GM18873 (cell line): ENCODE results near the gene CDC23.
"Not testable (repeated sequence)": the region's sequence is repeated elsewhere in the genome, so short reads cannot be mapped to it uniquely, and the experiment has no call there.

Experiments
- ATAC-seq: cut with Tn5 transposase; IDR thresholded peaks from one replicate; pipeline ENCODE4 v1.9.1; 2021; ENCODE audit warnings: mild to moderate bottlenecking, moderate library complexity, moderate number of reproducible peaks; ENCODE audit not compliant: unreplicated experiment, low FRiP score

Gene CDC23

DNA sequence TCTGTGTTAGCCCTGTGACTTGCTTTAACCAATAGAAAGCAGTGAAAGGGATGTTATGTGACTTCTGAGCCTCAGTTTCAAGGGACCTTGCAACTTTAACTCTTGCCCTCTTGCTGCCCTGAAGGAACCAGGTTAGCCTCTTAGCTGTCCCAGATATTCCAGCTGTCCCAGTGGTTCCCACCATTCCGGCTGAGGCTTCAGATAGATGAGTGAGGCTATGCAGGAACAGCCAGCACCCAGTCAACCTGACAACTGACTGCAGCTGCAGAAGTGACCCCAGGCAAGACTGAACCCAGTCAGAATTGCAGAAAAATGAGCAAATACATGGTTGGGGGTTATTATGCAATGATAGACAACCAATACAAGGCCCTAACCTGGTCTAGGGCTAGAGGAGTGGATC, 10.4 kb upstream of the CDC23 start:
- ATAC-seq = no peak

DNA sequence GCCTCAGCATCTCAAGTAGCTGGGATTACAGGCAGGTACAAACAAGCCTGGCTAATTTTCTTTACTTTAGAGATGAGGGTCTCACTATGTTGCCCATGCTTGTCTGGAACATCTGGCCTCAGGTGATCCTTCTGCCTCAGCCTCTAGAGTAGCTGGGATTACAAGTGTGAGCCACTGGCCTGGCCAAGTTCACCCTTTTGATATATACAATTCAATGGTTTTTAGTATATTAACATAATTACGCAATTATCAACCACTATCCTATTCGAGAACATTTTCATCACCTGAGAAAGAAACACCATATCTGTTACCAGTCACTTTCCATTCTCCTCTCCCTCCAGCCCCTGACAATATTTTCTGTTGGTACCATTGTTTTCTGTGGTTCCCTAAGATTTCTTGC, 3.7 kb upstream of the CDC23 start:
- ATAC-seq = no peak

DNA sequence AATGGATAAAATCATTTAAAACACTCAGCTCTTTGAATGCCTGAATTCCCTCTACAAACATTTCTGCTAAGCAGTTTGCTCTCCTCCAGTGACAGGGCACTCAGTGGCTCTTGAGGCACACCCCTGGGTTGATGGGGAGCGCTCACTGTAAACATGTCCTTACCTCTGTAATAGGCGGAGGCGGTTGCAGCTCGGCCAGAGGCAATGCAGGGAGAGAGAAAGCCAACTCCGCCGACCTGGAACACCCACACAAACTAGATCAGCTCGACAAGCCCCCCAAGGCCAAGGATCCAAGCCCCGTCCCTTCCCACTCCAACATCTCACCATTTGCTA, 329 bp downstream of the CDC23 start:
- ATAC-seq = peak; percentile 8

DNA sequence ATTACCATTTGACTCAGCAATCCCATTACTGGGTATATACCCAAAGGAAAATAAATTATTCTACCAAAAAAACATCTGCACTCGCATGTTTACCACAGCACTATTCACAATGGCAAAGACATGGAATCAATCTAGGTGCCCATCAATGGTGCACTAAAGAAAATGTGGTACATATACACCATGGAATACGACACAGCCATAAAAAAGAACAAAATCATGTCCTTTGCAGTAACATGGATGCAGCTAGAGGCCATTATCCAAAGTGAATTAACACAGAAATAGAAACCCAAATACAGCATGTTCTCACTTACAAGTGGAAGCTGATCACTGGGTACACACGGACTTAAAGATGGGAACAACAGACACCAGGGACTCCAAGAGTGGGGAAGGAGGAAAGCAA, 2.1 kb downstream of the CDC23 start:
- no peak for ATAC-seq

DNA sequence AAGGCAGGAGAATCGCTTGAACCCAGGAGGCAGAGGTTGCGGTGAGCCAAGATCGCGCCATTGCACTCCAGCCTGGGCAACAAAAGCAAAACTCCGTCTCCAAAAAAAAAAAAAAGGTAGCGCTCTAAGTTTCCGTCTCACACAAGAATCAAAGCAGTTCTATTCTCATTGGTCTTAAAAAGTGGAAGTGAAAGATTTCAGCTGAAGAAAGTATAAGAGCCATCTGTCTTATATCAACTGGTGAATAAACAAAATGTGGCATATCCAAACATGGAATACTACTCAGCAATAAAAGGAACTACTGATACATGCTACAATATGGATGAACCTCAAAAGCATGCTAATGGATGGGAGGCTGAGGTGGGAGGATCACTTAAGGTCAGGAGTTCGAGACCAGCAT, 19.3 kb downstream of the CDC23 start:
- ATAC-seq = not testable (repeated sequence)

DNA sequence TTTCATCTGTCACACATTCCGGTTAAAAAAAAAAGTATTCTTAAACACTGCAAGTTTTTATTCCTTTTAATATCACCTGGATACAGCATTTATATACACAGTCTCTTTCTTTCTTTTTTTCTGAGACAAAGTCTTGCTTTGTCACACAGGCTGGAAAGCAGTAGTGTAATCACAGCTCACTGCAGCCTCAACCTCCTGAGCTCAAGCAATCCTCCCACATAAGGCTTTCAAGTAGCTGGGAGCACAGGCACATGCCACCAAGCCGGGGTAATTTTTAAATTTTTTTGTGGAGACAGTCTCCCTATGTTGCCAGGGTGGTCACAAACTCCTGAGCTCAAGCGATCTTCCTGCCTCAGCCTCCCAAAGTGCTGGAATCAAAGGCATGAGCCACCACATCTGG, 20.3 kb downstream of the CDC23 start:
- ATAC-seq = no peak

DNA sequence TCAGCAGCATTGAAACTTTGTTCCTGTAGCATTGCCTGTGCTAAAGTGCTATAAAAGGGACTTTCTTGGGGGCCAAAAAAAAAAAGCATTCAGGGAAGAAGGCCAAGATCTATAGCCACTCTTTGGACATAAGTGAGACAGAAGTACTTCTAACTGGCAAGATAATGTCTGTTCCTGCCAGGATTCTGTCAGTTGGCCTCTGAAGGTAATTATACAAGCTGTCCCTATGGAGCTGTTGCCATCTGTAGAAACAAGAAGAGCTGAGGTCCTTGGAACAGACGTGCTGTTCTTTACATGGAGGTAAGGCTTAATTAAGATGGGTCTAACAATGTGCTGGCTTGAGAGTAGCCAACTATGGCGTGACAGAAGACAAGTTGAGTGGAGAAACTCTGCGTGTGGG, 24.5 kb downstream of the CDC23 start:
- no peak for ATAC-seq

DNA sequence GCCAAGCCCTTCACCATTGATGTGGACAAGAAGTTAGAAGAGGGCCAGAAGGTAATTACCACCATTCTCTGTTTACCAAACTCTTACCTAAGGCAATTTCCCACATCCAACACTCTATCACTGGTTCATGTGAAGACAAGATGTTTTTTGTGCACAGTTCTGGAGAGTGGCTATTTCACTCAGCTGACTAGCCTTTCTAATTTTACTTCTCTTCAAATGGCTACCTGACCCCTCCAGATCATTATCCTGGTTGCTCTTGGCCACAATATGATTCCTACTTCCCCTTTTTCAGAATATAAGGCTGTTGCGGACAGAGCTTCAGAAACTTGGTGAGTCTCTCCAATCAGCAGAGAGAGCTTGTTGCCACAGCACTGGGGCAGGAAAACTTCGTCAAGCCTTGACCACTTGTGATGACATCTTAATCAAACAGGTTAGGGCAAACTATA, 27.1 kb downstream of the CDC23 start:
- ATAC-seq = no peak

DNA sequence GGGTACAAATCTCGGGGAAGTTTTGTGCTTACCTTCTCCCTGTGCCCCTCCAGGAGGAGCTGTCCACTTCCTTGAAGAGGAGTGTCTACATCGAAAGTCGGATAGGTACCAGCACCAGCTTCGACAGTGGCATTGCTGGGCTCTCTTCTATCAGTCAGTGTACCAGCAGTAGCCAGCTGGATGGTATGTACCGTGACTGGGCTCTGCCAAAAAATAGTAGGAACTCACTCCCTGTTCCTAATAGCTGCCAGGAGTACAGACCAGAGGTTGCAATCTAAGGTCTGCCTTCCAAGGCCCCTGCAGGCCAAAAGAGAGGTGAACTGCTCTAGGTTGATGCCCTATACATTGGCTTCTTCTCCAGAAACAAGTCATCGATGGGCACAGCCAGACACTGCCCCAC, 30.3 kb downstream of the CDC23 start:
- ATAC-seq = no peak

DNA sequence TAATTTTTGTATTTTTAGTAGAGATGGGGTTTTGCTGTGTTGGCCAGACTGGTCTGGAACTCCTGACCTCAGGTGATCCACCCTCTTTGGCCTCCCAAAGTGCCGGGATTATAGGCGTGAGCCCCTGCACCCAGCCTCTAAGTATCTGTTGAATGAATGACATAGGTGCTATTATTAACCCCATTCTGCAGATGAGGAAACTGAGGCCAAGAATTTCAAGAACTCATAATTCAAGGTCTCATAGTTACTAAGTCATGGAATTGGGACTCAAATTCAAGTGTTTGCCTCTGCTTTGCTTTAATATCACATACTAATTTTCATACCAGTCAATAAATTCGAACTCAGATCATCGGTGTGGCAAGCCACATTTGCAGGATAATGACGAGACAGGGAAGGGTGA, 32.3 kb downstream of the CDC23 start:
- ATAC-seq = no peak

DNA sequence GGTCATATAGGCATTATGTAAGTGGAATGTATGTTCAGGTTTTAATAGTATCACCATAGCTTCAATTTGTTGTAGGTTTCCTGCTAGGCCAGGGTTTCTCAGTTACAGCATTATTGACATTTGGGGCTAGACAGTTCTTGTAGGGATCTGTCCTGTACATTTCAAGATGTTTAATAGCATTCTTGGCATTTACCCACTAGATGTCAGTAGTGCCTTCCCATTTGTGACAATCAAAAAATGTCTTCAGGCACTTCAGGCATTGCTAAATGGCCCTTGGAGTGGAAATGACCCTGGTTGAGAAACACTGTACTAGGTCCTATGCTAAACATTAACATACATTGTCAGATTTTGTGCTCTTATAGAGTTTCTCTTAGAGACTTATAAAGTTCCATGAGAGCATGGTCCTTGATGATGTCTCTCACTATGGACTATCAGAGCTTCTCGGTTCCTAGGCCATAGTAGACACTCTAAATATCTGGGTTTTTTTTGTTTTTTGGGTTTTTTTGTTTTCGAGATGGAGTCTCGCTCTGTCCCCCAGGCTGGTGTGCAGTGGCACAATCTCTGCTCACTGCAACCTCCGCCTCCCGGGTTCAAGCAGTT, 32.8 kb downstream of the CDC23 start:
- ATAC-seq = no peak

DNA sequence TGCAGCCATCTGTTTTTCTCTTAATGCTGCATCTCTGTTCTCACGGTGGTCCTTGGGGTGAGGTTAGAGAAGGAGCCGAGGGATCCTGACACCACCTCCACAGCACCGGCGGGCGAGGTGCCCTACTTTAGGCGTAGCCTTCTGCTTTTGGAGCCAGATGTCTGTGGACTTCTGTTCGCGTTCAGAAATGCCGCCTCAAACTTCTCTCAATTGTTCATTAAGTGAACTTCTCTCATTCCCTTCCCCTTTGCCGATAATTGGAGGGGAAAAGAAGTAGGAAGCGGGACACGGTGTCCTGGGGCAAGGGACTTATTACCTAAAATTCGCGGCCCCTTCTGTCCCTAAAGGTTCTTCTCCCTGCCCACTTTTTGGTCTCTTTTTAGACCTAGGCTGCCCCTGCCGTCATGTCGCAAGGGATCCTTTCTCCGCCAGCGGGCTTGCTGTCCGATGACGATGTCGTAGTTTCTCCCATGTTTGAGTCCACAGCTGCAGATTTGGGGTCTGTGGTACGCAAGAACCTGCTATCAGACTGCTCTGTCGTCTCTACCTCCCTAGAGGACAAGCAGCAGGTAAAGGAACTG, 33.8 kb downstream of the CDC23 start:
- no peak for ATAC-seq

DNA sequence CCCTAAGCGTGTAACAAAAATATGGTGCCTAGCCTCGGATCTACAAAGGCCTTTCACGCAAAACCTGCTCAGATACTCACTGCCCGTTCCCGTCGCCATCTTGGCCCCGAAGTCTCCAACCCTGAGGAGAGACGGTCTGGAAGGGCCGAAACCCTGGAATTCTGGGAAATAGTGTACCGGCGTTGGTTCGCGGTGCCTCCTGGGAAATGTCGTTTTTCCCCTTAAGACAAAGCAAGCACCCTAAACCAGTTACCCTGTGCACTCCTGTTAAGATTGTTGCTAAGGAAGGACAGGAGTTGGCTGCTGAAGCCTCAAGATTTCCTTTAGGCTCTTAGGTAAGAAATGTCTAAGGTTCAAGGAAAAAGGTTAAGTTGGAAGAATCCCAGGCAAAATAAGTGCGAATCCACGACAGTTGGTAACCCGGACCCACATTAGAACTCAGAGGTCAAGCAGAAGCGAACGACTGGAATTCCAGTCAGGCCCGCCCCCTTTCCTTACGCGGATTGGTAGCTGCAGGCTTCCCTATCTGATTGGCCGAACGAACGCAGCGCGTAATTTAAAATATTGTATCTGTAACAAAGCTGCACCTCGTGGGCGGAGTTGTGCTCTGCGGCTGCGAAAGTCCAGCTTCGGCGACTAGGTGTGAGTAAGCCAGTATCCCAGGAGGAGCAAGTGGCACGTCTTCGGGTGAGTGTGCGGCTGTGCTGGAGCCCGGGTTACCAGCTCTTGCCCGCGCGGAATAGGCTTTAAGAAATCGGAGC, 34.4 kb downstream of the CDC23 start, which contains the start of the genes BRD8 and KIF20A:
TSS of gene BRD8 (minus strand) at position 115 of the 761 bp plus-strand sequence. CDS start at position 99, 16 bp downstream.
TSS of gene KIF20A (plus strand) at position 597 of the 761 bp plus-strand sequence. CDS start 569 bp downstream, outside the sequence.
- ATAC-seq = peak; percentile 67

DNA sequence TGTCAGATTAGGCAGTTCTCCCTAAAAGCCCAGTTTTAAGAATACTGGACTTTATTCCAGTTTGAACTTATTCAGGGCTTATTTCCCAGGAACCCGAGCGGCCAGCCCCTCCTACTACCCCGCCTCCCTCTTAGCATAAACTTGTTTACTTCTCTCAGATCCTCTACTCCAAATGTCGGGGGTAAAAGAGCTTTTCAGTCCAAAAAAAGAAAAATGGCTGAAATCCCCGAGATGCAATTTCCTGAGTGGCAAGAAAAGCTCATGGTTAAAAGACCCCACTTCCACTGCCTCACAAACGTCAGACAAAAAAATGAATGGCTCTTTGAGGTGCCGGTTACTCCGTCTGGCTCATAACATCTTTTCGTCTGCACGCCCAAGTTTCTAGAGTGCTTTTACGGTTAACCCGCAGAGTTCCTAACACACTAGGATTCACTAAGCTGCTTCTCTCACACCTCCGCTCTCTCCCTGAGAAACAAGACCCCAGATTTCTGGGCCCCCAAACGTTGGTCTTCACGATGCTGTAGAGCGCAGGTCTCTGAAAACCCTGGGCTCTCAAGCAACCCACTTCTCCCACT, 35.1 kb downstream of the CDC23 start:
- ATAC-seq = no peak

DNA sequence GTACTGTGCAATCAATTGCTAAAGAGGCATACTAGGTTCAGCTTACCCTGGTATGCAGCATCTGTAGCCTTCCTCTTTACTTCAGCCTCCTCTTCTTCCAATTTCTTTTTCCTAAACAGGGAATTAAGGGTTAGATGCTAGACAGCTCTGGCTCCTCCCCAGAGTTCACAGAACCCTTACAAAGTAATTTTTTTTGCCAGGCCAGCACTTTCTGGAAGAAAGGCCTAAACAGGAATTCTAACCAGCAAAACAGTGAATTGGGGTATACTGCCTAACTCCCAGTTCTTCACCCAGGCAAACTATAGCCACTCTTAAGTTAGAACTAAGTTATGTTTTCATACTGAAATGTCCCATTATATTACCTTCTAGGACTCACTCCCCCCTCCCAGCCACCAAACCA, 42.8 kb downstream of the CDC23 start:
- no peak for ATAC-seq

DNA sequence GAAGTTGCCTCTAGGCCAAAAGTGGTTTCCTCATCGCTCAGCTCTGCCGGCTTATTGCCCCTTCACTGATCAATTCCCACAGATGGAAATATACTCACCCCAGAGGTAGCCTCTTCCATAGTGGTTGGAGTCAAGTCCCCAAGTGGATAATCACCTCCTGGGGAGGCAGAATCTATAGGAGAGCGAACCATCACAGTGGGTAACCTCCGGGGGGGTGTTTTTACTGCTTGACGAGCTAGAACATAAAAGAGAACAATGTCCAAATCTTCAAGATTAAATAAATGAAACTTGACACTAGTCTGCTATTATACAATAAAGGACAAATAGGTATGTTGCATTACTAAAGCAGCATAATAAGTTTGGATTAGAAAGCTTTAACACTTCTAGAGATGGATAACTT, 44.0 kb downstream of the CDC23 start:
- no peak for ATAC-seq

DNA sequence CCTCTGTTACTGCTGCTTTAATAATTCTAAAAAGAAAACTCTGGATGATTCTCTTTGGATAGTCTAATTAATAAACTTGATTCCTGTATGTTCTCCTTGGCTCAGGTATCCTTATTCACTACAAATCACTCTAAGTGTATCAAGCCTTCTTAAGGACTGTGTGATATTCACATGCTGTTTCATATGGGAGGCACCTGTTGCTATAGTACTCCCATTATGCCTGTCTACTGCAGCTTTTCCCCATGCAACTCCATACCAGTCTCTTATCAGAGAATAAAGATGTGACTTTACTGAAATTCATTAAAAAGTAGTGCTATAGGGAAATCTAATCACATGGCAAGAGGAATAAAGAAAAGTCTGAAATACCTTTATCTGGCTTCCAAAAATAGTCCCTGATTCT, 49.4 kb downstream of the CDC23 start:
- no peak for ATAC-seq

DNA sequence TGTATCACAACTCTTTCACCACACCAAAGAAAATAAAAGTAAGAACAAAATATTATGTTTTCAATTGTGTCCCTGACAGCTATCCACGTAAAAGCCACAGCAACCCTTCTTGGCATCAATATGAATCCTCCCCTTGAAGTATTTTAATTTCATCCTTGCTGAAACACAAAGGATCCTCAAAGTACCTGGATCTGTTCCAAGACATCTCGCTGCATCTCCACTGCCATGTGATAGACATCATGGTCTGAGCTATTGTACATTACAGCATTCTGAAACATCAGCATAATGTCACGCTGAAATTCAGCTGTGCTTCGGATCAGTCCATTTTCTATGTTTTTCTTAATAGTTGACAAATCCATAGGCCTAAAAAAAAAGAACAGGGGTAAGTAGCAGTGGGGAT, 52.4 kb downstream of the CDC23 start:
- ATAC-seq = no peak

DNA sequence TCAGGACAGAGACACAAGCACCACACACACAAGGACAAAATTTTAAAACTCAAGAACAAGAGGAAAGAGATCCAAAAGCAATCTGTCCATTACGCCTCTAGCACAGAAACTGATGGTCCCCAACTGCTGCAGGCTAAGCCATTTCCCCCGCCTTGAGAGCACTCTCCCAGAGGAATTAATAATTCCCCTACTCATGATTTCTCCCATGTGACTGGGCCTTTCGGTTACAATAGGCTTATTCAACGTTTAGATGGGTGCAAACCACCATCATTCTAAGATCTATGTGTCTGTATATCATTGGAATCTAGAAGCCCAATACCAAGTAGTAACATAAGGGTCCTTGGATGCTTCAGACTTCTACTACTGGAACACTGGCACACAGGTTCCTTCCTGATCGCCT, 53.5 kb downstream of the CDC23 start:
- no peak for ATAC-seq

DNA sequence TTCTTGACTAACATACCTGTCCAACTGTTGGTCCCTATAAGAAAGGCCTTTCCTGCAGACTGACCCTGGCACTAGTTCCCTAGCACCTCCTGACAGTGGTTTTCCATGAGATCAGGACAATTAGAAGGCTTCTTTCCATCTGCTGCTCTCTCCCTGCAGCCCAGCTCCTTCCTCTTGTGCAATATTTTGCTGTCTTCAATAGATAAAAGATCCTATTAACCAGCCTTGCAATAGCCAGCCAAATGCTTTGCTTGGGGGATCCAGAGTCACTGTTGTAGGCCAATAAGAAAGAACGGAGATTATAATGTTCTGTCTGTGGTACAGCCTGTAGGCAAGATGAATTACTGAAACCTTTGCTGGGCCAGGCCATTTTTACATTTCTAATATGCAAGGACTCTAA, 55.5 kb downstream of the CDC23 start:
- ATAC-seq = no peak

DNA sequence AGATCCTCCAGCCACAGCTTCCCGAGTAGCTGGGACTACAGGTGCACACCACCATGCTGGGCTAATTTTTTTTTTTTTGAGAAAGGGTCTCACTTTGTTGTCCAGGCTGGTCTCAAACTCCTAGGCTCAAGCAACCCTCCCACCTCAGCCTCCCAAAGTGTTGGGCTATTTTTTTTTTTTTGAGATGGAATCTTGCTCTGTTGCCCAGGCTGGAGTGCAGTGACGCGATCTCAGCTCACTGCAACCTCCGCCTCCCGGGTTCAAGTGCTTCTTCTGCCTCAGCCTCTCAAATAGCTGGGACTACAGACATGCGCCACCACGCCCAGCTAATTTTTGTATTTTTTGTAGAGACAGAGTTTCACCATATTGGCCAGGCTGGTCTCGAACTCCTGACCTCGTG, 57.1 kb downstream of the CDC23 start:
- not testable (repeated sequence) for ATAC-seq

DNA sequence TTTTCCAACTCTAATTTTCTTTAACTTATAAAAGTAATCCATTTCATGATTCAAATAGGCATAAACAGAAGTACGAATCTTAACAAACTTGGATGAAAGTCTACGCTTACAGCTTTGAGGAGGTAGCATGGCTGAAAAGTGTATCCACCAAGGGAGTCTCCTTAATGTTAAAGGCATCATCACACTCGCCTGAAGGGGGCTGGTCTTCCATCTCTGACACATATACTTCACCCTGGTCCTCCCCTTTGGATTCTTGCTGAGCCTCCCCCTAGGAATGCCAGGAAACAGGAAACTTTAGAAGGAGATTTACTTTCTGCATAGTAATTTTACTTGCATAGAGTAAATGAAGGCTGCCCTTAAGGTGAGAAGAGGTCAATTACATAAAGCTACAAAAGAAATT, 63.6 kb downstream of the CDC23 start:
- no peak for ATAC-seq
